Measurements from ENCODE around the gene CFAP299. TPM values are rescaled to one million over a fixed set of nuclear protein-coding genes. Genes with fewer than 3 reads are reported as not detected.

Gene CFAP299
- total and polyA plus RNA-seq, 2 donors (not counting 1 experiment from before 2014, with no cell fraction given) = not detected

DNA sequence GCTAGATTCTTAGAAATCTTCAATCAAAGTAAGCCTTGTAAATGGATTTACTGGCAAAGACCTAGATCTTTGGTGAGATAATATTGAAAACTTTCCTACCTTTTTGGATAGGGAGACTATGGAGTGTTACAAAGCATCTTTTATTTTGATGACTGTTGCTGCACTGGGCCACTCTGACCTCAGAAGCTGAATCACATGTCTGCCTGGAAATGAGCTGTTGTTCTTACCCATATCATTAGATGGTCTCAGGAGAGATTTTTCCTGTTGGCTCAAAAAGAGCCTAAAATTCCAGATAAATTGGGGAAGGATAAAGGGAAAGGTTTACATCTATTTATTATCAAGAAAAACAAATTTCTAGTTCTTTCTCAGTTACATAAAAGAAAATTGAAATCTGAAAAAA, 567.5 kb downstream of the CFAP299 start:
- DNase-seq (no peak), ATAC-seq (ENCODE audit: low read depth) (no peak)
- Histone ChIP-seq H3K36me3 (replicated peaks in 1 of 2; ENCODE audit: control extremely low read depth in 1 of 2, control insufficient read depth in 1 of 2, extremely low read depth in 1 of 2, insufficient read depth in 2 of 2, low read length in 1 of 2) (no peaks in the 10 kb centered on the region), H3K79me2 (ENCODE audit: control insufficient read depth, insufficient read depth, low read length) (no peaks in the 10 kb centered on the region), H3K9ac (ENCODE audit: low read length) (no peak overlapping the region), H3K27me3 (replicated peaks in 1 of 4; ENCODE audit: control extremely low read depth in 1 of 4, control insufficient read depth in 3 of 4, insufficient read depth in 4 of 4, low read length in 3 of 4) (no peaks in the 10 kb centered on the region), H3K4me2 (replicated peaks; ENCODE audit: low read depth, low read length, poor library complexity, severe bottlenecking) (no peak overlapping the region), H3K4me3 (ENCODE audit: control extremely low read depth in 1 of 5, extremely low read depth in 1 of 5, insufficient read depth in 1 of 5, low read depth in 2 of 5, low read length in 4 of 5) (no peak overlapping the region), H3K27ac (ENCODE audit: low read length in 2 of 2) (no peak overlapping the region), H3K9me3 (ENCODE audit: control extremely low read depth in 1 of 3, control insufficient read depth in 2 of 3, insufficient read depth in 1 of 3, low read length in 2 of 3) (peaks cover 8 to 24% (median 12%) of the 10 kb centered on the region in 3 donors), H3K4me1 (ENCODE audit: control insufficient read depth in 2 of 2, insufficient read depth in 2 of 2, low read length in 2 of 2) (no peaks in the 10 kb centered on the region), H2AFZ (ENCODE audit: insufficient read depth, low read depth, low read length, poor library complexity, severe bottlenecking) (no peak overlapping the region), H4K20me1 (ENCODE audit: control insufficient read depth, insufficient read depth, low read length, poor library complexity, severe bottlenecking) (no peaks in the 10 kb centered on the region)
- TF ChIP-seq, protein P1, sequence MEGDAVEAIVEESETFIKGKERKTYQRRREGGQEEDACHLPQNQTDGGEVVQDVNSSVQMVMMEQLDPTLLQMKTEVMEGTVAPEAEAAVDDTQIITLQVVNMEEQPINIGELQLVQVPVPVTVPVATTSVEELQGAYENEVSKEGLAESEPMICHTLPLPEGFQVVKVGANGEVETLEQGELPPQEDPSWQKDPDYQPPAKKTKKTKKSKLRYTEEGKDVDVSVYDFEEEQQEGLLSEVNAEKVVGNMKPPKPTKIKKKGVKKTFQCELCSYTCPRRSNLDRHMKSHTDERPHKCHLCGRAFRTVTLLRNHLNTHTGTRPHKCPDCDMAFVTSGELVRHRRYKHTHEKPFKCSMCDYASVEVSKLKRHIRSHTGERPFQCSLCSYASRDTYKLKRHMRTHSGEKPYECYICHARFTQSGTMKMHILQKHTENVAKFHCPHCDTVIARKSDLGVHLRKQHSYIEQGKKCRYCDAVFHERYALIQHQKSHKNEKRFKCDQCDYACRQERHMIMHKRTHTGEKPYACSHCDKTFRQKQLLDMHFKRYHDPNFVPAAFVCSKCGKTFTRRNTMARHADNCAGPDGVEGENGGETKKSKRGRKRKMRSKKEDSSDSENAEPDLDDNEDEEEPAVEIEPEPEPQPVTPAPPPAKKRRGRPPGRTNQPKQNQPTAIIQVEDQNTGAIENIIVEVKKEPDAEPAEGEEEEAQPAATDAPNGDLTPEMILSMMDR (IDR thresholded peaks at IDR 0.05) = no peak
- no peak for TF ChIP-seq EZH2 (IDR thresholded peaks at IDR 0.05; ENCODE audit: borderline replicate concordance, insufficient read depth, low read depth, low read length, poor library complexity, severe bottlenecking)
- no peaks in the 10 kb centered on the region for H3K4me1 Mint-ChIP-seq
- H3K4me3 Mint-ChIP-seq = no peak overlapping the region
- no peak overlapping the region for H3K27ac Mint-ChIP-seq
- intact Hi-C loops (cut with micrococcal nuclease) = no loop called here
- ChIA-PET POLR2A (no interaction called here), CTCF (no interaction called here)
- H3K9me3 Mint-ChIP-seq (ENCODE audit: insufficient read depth) = peaks cover 8% of the 10 kb centered on the region
- H3K27me3 Mint-ChIP-seq = no peaks in the 10 kb centered on the region

GRCh38 chr4:80909938-80910337, 574.4 kb downstream of the CFAP299 start:
- Histone ChIP-seq H3K79me2 (ENCODE audit: control insufficient read depth, insufficient read depth, low read length) (no peaks in the 10 kb centered on the region), H3K27ac (ENCODE audit: low read length in 2 of 2) (no peak overlapping the region), H3K27me3 (replicated peaks in 1 of 4; ENCODE audit: control extremely low read depth in 1 of 4, control insufficient read depth in 3 of 4, insufficient read depth in 4 of 4, low read length in 3 of 4) (no peaks in the 10 kb centered on the region), H3K9ac (ENCODE audit: low read length) (no peak overlapping the region), H3K4me1 (ENCODE audit: control insufficient read depth in 2 of 2, insufficient read depth in 2 of 2, low read length in 2 of 2) (peaks cover 7 to 8% of the 10 kb centered on the region in 2 donors), H3K4me3 (ENCODE audit: control extremely low read depth in 1 of 5, extremely low read depth in 1 of 5, insufficient read depth in 1 of 5, low read depth in 2 of 5, low read length in 4 of 5) (no peak overlapping the region), H2AFZ (ENCODE audit: insufficient read depth, low read depth, low read length, poor library complexity, severe bottlenecking) (no peak overlapping the region), H3K36me3 (replicated peaks in 1 of 2; ENCODE audit: control extremely low read depth in 1 of 2, control insufficient read depth in 1 of 2, extremely low read depth in 1 of 2, insufficient read depth in 2 of 2, low read length in 1 of 2) (no peaks in the 10 kb centered on the region), H4K20me1 (ENCODE audit: control insufficient read depth, insufficient read depth, low read length, poor library complexity, severe bottlenecking) (no peaks in the 10 kb centered on the region), H3K4me2 (replicated peaks; ENCODE audit: low read depth, low read length, poor library complexity, severe bottlenecking) (no peak overlapping the region), H3K9me3 (ENCODE audit: control extremely low read depth in 1 of 3, control insufficient read depth in 2 of 3, insufficient read depth in 1 of 3, low read length in 2 of 3) (peaks cover 8 to 27% (median 9%) of the 10 kb centered on the region in 3 donors)
- intact Hi-C loops (cut with micrococcal nuclease) = no loop called here
- H3K27ac Mint-ChIP-seq = no peak overlapping the region
- POLR2A ChIA-PET = interaction anchor here (0.6 kb wide), 1 partner anchor 9 kb away, joined by 3 read pairs; no protein-coding TSS in a partner anchor
- CTCF ChIA-PET = no interaction called here
- peaks cover 11% of the 10 kb centered on the region for H3K9me3 Mint-ChIP-seq (ENCODE audit: insufficient read depth)
- TF ChIP-seq, protein P1 (IDR thresholded peaks at IDR 0.05) = no peak
- TF ChIP-seq EZH2 (IDR thresholded peaks at IDR 0.05; ENCODE audit: borderline replicate concordance, insufficient read depth, low read depth, low read length, poor library complexity, severe bottlenecking) = no peak
- peaks cover 14% of the 10 kb centered on the region for H3K4me1 Mint-ChIP-seq
- no peak overlapping the region for H3K4me3 Mint-ChIP-seq
- no peak for ATAC-seq (ENCODE audit: low read depth)
- no CpG with 5 or more reads among the region's 1 CpG for WGBS (ENCODE audit: insufficient coverage)
- no peak for DNase-seq
- H3K27me3 Mint-ChIP-seq = no peaks in the 10 kb centered on the region
